HG03432 (cell line): ENCODE results near the gene PLXNB1.
"Not testable (repeated sequence)": the region's sequence is repeated elsewhere in the genome, so short reads cannot be mapped to it uniquely, and the experiment has no call there.

Source experiments
- ATAC-seq: cut with Tn5 transposase; IDR thresholded peaks from one replicate; pipeline ENCODE4 v1.9.1; 2021; ENCODE audit warnings: mild to moderate bottlenecking, moderate library complexity; ENCODE audit not compliant: unreplicated experiment

The PLXNB1 gene

DNA sequence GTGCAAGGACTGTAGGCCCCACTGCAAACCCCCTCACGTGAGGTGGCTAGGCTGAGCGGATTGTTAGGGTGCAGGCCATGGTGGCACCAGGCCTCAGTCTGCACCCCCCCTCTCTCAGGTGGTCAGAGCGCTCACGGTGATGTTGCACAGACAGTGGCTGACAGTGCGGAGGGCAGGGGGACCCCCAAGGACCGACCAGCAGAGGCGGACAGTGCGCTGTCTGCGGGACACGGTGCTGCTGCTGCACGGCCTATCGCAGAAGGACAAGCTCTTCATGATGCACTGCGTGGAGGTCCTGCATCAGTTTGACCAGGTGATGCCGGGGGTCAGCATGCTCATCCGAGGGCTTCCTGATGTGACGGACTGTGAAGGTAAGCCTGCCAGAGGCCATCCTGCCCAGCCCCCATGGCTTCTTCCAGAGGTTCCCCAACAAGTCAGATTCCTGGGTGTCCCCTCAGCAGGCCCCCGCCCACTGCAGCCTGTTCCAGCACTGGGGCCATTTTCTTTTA lies 34.9 kb upstream of the PLXNB1 start:
- ATAC-seq: no peak

DNA sequence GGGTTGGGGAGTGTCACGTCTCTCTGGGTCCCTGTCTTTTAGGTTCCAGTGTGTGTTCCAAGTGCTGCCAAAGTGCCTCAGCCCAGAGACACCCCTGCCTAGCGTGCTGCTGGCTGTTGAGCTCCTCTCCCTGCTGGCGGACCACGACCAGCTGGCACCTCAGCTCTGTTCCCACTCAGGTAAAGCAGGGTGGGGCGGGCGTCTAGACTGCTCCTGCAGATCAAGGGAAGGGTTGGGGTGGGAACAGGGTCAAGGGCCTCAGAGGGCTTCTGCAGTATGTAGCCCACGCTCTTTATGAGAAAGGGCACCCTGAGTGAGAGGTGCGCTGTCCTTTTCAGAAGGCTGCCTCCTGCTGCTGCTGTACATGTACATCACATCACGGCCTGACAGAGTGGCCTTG lies 33.8 kb upstream of the PLXNB1 start:
- ATAC-seq: no peak

DNA sequence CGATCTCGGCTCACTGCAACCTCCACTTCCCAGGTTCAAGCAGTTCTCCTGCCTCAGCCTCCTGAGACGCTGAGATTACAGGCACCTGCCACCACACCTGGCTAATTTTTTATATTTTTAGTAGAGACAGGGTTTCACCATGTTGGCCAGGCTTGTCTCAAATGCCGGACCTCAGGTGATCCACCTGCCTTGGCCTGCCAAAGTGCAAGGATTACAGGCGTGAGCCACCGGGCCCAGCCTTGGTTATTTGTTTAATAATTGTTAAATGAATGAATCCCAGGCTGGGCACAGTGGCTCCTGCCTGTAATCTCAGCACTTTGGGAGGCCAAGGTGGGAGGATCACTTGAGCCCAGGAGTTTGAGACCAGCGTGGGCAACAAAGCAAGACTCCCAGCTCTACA lies 31.9 kb upstream of the PLXNB1 start:
- not testable (repeated sequence) for ATAC-seq

DNA sequence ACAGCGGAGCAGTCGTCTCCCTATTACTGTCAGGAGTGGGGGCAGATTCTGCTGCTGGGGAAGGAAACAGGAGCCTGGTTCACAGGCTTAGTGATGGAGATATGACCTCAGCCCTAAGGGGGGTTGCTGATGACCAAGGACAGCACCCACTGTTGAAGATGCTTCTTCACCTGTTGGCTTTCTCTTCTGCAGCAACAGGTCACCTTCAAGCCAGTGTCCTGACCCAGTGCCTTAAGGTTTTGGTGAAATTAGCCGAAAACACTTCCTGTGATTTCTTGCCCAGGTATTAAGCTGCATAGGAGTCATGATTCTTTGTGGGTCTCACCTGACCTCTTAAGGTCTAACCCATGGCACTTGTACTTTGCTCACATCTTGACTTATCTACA lies 30.6 kb upstream of the PLXNB1 start:
- ATAC-seq: no peak

DNA sequence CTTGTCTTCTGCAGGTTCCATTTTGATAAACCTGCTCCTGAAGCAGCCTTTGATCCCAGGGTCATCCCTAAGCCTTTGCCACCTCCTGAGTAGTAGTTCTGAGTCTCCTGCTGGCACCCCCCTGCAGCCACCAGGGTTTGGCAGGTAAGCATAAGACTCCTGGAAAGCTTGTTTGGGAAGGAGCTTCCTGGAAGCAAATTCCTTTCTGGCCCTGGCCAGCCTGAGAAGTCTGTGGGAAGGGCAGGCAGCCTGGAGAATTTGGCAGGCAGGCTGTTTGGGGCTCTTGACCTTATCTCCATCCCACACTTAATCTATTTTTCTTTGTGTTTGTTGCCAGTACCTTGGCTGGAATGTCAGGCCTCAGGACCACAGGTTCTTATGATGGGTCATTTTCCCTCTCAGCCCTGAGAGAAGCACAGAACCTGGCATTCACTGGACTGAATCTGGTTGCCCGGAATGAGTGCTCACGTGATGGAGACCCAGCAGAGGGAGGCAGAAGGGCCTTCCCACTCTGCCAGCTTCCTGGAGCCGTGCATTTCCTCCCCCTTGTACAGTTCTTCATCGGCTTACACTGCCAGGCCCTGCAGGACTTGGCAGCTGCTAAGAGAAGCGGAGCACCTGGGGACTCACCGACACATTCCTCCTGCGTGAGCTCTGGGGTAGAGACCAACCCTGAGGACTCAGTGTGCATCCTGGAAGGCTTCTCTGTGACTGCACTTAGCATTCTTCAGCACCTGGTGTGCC lies 30.1 kb upstream of the PLXNB1 start:
- ATAC-seq: no peak

DNA sequence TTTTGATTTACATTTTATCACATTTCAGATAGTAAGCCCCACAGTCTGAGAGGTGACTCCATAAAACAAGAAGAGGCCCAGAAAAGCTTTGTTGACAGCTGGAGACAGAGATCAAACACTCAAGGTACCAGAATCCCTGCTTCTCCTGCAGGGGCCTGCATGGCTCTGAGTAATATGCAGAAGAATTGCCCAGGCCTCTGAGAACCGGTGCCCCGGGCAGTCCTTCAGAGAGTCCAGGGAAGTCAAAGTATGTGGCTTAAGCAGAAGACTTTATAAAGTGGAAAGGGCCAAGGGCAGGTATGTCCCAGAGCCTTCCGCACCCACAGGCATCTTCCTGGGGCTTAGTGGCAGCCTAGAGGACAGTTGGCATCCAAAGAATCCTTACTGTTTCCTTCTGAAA lies 29.4 kb upstream of the PLXNB1 start:
- ATAC-seq: no peak

DNA sequence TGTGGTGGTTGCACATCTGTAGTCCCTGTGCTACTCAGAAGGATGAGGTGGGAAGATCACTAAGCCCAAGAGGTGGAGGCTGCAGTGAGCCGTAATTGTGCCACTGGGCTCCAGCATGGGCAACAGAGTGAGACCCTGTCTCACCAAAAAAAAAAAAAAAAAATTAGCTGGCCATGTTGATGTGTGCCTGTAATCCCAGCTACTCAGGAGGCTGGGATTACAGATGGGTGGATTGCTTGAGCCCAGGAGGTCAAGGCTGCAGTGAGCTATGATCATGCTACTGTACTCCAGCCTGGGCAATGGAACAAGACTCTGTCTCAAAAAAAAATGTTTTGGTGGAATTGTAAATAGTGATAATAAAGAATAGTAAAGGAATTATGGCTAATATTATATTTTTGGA lies 26.6 kb upstream of the PLXNB1 start:
- no peak for ATAC-seq

DNA sequence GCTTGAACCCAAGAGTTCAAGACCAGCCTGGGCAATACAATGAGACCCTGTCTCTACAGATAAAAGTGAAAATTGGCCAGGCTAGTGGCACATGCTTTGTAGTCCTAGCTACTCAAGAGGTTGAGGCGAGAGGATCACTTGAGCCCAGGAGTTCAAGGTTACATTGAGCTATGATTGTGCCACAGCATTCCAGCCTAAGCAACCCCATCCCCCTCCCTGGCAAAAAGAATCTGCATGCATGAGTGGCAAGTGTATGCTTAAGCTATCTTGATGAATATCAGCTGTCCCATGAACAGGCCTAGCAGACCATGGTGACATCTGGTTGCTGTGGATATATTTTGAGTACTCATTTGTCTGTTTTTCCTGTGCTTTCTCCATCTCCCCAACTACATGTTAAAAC lies 21.4 kb upstream of the PLXNB1 start:
- no peak for ATAC-seq

DNA sequence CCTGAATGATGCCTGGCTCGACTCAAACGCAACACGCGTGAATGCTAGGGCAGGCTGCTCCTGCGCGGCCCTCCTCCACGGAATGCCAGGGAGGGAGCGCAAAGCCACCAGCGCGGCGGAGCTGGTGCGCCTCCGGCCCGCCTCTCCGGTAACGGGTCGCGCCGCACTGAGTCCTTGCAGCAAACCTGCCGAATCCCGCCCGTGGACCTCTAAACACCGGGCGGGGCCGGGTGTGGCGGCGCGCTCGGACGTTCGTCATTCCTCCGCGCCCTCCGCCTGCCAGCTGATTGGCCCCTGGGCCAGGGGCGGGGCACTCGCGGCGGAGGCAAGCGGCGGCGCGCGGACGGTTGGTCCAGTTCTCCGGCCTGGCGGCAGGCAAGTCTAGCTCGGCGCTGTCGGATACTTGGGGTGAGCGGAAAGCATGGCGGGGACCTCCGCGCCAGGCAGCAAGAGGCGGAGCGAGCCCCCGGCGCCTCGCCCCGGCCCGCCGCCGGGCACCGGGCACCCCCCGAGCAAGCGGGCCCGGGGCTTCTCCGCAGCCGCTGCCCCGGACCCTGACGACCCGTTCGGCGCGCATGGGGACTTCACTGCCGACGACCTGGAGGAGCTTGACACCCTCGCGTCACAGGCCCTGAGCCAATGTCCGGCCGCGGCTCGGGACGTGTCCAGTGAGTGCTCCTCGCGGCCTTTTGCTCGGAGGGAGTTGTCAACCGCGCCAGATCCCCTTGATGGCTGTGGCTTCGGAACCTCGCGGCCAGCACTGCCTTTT lies 16.7 kb upstream of the PLXNB1 start, which contains the start of gene ATRIP:
ATRIP (plus strand) TSS at position 313 of the 769 bp plus-strand sequence; CDS start at position 422, 109 bp downstream.
- peak; percentile 90 for ATAC-seq

DNA sequence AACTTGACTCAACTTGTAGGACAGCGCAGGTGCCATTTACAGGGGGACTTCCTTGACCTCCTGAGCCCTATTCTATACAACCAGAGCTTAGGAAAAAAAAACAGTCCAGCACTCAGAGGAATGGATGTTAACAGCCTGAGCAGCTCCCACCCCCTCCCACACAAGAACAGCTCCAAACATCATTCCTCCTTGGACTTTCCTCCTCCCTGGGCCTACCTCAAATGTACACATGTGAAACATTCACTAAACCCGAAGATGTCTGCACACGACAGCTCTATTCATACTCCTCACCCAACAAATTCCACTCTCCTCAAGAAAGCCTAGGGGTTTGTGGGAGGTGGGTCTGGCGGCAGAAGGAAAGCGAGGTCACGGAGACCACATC lies 16.1 kb upstream of the PLXNB1 start:
- no peak for ATAC-seq

DNA sequence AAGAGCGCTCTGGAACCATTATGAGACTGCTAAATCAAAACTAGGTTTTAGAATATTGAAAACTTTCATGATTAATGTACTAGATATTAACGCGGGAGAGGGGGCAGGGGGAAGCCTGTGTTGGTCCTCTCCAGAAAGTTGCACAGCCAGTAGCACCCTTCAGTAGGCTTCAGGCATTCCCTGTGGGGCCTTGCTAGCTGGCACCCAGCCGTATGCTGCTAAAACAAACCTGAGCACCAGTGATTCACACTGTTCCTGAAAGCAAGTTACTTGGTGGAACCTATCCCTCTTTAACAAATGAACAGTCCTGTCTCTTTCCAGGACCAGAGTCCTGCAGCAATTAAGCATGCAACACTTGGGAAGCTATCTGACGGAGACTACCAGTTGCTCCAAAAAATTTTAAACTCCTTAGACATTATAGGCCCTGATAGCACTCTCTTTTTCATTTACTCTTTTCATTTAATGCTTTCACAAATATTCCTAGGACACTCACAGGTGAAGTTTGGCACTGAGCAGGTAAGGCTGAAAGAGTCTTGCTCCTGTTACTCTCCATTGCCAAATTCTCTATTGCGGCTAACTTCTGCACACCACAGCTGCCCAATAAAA lies 15.5 kb upstream of the PLXNB1 start:
- ATAC-seq: no peak

DNA sequence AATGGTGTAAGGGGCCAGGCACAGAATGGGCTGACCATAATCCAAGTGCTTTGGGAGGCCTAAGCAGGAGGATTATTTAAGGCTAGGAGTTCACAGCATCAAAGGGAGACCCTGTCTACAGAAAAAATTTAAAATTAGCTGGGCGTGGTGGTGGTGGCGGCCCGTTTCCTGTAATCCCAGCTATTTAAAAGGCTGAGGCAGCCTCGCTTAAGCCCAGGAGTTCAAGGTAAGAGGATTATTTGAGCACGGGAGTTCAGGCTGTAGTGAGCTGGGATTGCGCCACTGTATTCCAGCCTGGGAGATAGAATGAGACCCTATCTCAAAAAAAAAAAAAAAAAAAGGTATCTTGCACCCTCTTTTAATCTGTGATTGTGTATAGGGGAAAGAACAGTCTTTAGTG lies 12.1 kb upstream of the PLXNB1 start:
- ATAC-seq: no peak

DNA sequence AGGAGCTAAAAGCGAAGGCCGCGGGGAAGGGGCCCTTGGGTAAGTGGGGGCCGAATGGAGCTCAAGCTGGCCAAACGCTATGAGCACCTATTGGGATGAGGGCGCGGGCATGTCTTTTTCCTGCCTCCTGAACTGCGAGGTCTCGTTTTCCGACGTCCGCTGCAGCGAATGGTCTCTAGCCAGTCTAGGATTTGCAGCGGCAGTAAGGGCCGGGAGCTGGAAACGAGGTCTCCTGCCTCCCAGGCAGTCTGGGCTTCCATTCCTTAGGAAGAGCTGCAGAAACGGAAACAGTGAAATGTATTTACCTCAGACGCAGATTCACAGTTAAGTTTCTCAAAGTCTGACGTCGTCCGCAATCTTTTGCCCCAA lies 10.7 kb upstream of the PLXNB1 start:
- ATAC-seq: peak; percentile 7

DNA sequence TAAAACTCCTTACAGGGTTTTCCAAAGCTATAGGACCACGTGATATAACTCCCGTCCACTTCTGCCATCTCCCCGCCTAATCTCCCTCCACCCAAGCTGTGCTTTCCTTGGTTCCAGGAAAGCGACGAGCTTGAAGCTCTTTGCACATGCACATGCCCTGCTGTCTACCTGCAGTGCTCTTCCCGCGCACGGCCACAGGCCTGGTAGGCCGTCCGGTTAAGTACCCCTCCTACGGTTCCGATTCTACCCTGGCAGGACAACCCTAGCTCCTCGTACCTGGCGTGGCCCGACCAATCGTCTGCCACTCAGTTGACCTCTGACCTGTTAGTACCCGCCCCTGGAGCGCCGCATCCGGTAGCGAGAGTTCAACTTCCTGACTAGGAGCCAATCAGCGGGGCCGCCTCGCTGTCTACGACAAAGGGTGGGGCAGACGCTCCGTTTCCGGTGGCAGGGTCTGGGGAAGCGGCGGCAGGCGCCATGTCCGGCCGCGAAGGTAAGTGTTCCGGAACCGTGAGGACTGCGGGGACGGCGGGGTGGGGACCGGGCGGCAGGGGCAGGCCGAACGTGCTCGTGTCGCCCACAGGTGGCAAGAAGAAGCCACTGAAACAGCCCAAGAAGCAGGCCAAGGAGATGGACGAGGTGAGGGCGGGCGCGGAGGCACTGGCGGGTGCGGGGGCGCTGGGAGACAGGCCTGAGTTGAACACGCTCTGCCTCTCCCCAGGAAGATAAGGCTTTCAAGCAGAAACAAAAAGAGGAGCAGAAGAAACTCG lies 10.1 kb upstream of the PLXNB1 start, which contains the start of the genes CCDC51 and TMA7:
CCDC51 (minus strand) TSS at position 300 of the 770 bp plus-strand sequence. CDS start 4,991 bp downstream, outside the sequence.
TMA7 (plus strand) TSS at position 438 of the 770 bp plus-strand sequence; CDS start at position 478, 40 bp downstream.
- ATAC-seq: peak; percentile 93

DNA sequence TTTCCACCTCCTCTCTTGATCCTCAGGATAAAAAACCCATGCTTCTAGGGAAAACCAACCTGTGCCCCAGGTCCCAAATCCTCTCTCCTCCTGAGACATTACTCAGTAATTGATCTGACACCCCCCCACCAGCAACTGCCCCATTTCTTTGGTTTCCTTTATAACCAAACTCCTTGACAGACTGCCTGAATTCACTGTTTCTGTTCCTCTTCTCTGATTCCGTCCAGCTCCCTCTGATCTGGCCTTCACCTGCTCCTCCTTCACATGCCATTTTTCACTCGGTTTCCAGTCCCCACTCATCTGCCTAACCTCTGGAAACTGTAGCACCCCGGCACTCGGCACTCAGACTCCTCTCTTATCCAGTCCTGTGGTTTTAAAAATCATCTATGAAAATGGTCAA lies 7.9 kb upstream of the PLXNB1 start:
- ATAC-seq: no peak

DNA sequence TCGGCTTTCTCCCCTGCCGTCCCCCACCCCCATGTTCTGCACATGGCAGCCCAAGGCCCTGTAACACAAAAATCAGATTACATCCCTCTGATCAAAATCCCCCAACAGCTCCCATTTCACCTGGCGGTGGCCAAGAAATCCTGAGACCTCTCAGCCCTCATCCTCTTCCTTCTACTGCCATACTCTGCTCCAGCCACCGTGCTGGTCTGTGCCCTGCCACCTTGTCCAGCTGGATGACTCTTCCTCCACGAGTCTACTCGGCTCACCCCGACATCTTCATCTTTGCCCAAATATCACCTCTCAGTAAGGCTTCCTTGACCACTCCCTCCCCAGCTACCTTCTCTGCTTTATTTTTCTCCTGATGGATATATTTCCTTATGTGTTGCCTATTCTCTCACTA lies 7.0 kb upstream of the PLXNB1 start:
- ATAC-seq: no peak

DNA sequence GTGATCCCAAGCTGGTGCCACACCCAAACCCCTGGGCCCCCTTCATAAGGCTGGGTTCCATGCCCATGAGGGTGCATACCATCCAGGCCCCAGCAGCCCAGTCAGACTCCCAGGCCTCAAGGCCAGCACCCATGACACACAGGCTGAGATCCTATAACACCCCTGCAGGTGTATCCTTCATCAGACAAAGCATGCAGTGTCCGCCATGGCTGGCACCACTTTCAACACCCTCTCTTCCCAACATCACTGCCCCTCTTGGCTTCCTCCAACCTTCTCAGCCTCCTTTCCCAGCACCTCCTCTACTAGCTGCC lies 6.5 kb upstream of the PLXNB1 start:
- ATAC-seq: no peak

DNA sequence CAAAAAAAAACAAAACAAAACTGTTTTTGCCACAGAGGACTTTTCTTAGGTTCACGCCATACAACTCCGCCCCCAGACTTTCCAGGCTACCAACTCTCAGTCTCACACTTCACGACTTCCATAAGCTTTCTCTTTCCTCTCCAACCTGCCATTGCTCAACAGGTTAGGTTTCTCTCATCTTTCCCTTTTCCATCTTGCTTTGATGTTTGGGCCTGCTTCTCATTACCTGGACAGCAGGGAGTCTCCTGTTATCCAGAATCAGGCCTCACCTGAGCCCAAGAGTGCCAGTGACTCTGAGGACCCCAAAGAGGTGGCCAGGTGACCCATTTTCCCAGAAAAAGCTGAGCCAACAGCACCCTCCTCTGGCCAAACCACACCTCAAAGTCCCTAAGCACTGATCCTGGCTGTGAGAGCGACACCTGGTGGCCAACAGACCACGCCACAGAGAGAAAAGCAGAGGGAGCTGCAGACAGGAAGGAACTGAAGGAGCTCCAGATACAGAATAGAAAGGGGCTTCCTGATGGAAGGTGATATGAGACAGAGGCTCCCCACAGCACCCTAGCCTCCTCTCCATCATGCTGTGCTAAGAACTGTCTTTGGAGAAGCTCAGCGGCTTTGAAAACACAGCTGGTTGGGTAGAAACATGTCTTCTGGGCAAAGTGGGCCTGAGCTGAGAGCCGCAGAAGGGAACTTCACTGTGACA lies 6.0 kb upstream of the PLXNB1 start:
- ATAC-seq: peak; percentile 31

DNA sequence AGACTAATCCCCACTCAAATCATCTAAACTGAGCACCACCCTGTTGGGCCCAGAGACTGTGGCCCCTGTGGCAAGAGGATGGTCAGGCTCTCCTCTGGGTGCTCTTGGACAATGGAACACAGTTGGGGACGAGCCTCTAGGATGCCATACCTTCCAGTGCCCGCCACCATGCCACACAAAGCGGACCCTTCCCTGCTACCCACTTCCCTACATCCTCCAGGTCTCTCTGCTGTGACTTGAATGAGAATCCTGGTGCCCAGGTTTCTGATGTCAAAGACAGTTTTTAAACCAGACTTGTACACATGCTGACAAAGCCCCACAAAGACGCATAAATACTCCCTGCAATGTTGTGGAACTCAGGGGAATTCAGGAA lies 5.3 kb upstream of the PLXNB1 start:
- ATAC-seq: no peak

DNA sequence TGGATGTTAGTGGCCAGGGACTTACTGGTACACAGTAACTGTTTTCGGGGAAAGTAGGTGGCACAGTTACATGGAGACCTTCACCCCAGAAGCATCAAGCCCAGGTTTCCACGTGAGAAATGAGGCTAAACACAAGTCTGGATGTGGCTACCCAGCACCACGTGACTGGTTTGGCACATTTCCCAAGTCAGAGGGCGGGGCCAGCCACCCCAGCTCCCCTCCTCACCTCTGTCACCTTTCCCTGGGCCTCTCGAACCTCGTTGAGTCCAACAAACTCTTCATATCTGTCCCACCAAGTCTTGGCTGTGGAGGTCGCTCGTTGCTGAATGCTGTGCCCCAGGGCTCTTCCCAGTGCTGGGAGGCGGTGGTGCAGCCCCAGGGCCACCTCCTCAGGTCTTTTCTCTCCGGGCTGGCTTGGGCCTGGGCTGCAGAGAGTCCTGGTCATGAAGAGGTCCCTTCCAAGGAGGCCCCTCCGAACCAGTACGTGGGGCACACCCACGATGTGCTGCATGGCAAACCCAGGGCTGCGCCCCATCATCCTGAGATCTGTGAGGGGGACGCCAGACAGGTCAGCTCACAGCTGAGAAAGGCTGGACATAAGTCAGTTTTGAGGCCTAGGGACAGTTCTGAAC lies 4.8 kb upstream of the PLXNB1 start:
- ATAC-seq: no peak
